ENCODE measurements around the gene SPOCK1. TPM values are rescaled to one million over a fixed set of nuclear protein-coding genes. Genes with fewer than 3 reads are reported as not detected.

The SPOCK1 gene
- total RNA-seq, 4 donors from 2014 or later = 46.5 to 52.7 (median 51.4) TPM

DNA sequence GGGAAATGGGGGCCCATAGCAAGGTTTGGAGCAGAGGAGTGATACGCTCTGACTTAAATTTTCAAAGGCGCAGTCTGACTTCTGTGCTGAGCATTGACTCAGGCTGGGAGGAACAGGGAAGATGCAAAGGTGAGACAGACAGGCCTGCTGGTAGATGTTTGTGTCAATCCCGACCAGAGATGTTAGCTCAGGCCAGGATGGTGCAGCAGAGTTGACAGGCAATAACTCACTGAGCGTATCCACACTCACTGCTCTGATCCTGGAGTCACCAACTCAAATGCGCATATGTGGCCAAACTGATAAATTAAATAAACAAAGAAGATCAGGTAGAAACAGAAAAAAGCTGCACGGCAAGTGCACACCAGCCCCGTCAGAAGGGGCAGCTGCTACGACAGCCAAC lies 95.3 kb downstream of the SPOCK1 start:
- Histone ChIP-seq H3K36me3 (no peaks in the 10 kb centered on the region), H3K27ac (no peak overlapping the region), H3K4me1 (no peaks in the 10 kb centered on the region), H3K9me3 (no peaks in the 10 kb centered on the region), H3K4me3 (no peak overlapping the region), H3K27me3 (peaks cover 4% of the 10 kb centered on the region)
- no peak for ATAC-seq
- 83 to 84% methylated on average over 6 to 8 of the region's 8 CpGs for WGBS, 2 donors (ENCODE audit: low coverage in 1 of 2)
- no peak for TF ChIP-seq POLR2AphosphoS5 (IDR thresholded peaks at IDR 0.05)
- no peak for TF ChIP-seq EP300 (IDR thresholded peaks at IDR 0.05)
- TF ChIP-seq POLR2A (IDR thresholded peaks at IDR 0.05) = no peak
- TF ChIP-seq, protein P1, sequence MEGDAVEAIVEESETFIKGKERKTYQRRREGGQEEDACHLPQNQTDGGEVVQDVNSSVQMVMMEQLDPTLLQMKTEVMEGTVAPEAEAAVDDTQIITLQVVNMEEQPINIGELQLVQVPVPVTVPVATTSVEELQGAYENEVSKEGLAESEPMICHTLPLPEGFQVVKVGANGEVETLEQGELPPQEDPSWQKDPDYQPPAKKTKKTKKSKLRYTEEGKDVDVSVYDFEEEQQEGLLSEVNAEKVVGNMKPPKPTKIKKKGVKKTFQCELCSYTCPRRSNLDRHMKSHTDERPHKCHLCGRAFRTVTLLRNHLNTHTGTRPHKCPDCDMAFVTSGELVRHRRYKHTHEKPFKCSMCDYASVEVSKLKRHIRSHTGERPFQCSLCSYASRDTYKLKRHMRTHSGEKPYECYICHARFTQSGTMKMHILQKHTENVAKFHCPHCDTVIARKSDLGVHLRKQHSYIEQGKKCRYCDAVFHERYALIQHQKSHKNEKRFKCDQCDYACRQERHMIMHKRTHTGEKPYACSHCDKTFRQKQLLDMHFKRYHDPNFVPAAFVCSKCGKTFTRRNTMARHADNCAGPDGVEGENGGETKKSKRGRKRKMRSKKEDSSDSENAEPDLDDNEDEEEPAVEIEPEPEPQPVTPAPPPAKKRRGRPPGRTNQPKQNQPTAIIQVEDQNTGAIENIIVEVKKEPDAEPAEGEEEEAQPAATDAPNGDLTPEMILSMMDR (IDR thresholded peaks at IDR 0.05) = no peak

DNA sequence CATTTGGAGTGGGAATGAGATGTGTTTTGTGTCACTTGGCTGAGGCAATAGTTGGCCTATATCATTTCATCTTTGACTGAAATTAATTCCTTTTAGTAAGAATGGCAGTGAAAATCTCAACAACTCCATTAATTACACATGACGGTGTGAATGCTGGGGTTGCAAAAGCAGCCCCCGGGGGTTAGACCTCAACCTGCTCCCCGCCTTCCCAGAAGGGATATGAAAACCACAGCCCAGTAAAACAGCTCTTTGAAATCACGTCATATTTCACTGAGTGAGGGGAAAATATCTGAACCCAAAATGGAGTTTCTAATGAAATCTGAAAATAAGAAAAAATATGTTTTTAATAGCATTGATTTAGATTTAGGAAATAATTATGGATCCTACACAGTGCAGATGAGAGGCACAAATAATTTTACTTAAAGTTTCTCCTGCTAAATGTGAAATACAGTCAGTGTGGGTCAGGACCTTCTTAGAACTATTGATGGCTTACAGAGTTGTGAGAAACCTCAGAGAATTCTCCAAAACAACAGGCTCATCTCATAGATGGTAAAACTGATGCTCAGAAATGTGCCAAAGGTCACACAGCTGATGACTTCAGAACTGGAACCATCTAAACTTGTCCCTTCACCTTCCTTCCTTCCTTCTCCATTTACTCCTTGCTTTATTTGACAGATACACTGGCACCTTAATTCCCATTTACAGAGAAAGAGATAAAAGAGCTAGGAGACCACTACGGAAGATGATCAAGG lies 96.5 kb downstream of the SPOCK1 start:
- TF ChIP-seq POLR2AphosphoS5 (IDR thresholded peaks at IDR 0.05) = no peak
- TF ChIP-seq, protein P1 (IDR thresholded peaks at IDR 0.05) = no peak
- no peak for TF ChIP-seq POLR2A (IDR thresholded peaks at IDR 0.05)
- TF ChIP-seq EP300 (IDR thresholded peaks at IDR 0.05) = no peak
- no peaks in the 10 kb centered on the region for H3K36me3 ChIP-seq
- WGBS, 2 donors (ENCODE audit: low coverage in 1 of 2) = 73 to 83% methylated on average over 3 to 5 of the region's 5 CpGs
- no peak overlapping the region for H3K27ac ChIP-seq
- H3K4me3 ChIP-seq = no peak overlapping the region
- no peaks in the 10 kb centered on the region for H3K4me1 ChIP-seq
- ATAC-seq = no peak
- peaks cover 4% of the 10 kb centered on the region for H3K27me3 ChIP-seq
- H3K9me3 ChIP-seq = no peaks in the 10 kb centered on the region

DNA sequence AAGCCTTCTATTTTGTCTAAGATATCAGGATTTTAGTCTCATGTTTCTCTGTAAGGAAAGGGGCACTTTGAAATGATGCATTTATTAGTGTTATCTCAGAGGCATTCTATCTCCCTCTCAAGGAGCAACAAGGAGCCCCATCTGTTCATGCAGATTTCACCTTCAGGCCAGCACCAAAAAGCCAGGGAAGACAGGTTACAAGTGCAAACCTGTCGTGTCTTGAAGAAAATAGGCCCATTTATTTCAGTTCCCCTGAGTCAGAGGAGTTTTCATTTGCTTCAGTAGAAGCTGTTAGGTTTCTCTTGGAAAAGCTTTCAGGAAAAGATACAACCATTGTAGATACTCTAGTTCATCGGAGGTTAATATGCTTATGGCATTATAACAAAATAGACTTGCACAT lies 97.2 kb downstream of the SPOCK1 start:
- ATAC-seq = no peak
- Histone ChIP-seq H3K4me3 (no peak overlapping the region), H3K4me1 (no peaks in the 10 kb centered on the region), H3K27me3 (peaks cover 7% of the 10 kb centered on the region), H3K36me3 (no peaks in the 10 kb centered on the region), H3K9me3 (no peaks in the 10 kb centered on the region), H3K27ac (no peak overlapping the region)
- 74 to 86% methylated on average over 1 to 2 of the region's 2 CpGs for WGBS, 2 donors (ENCODE audit: low coverage in 1 of 2)
- no peak for TF ChIP-seq POLR2AphosphoS5 (IDR thresholded peaks at IDR 0.05)
- TF ChIP-seq, protein P1 (IDR thresholded peaks at IDR 0.05) = no peak
- TF ChIP-seq EP300 (IDR thresholded peaks at IDR 0.05) = no peak
- TF ChIP-seq POLR2A (IDR thresholded peaks at IDR 0.05) = no peak

DNA sequence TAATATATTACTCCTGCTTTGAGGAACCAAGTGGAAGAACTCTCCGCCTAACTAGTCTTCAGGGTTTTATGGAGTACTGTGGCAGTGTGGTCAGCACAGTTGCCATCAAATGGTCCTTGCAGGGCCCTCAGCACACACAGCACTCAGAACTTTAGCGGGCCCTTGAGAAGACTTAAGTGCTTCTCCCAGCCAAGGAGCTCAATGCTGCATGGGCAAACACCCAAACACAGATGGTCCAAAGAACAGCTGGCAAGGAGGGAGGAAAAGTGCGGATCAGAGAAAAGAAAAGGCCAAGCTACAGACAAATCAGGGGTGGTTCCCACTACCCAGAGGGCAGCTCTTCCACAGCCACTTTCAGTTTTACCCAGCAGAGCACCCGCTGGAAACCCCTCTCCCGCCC lies 98.6 kb downstream of the SPOCK1 start:
- Histone ChIP-seq H3K4me1 (no peaks in the 10 kb centered on the region), H3K36me3 (no peaks in the 10 kb centered on the region), H3K9me3 (no peaks in the 10 kb centered on the region), H3K27ac (no peak overlapping the region), H3K4me3 (no peak overlapping the region), H3K27me3 (peaks cover 7% of the 10 kb centered on the region)
- ATAC-seq = no peak
- 90 to 100% methylated on average over 1 to 2 of the region's 5 CpGs for whole genome bisulfite sequencing, 2 donors (ENCODE audit: low coverage in 1 of 2)
- TF ChIP-seq, protein P1 (IDR thresholded peaks at IDR 0.05) = no peak
- TF ChIP-seq EP300 (IDR thresholded peaks at IDR 0.05) = no peak
- no peak for TF ChIP-seq POLR2AphosphoS5 (IDR thresholded peaks at IDR 0.05)
- TF ChIP-seq POLR2A (IDR thresholded peaks at IDR 0.05) = no peak

DNA sequence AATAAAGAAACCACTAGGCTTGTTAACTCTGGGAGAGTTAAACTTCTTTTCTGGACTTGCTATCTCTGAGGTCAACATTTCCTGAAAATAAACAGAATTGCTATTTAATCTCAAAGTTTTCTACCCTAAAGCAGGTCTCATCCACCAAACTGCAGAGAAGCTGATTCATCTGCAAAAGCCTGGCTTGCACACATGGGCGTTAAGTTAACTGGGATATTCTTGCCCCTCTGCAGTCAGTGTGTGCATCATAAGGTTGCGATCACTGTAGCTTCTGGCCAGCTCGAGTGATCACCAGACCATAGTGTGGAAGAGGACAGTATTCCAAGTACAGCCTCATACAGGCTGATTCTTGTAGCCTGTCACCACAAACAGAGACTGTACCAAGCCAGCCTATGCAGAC lies 99.2 kb downstream of the SPOCK1 start:
- H3K4me3 ChIP-seq = no peak overlapping the region
- 80% methylated on average over 3 of the region's 3 CpGs; no CpG with 5 or more reads in 1 of the 2 donors for WGBS, 2 donors (ENCODE audit: low coverage in 1 of 2)
- no peak for ATAC-seq
- H3K36me3 ChIP-seq = no peaks in the 10 kb centered on the region
- H3K9me3 ChIP-seq = no peaks in the 10 kb centered on the region
- no peaks in the 10 kb centered on the region for H3K4me1 ChIP-seq
- TF ChIP-seq POLR2AphosphoS5 (IDR thresholded peaks at IDR 0.05) = no peak
- no peak for TF ChIP-seq POLR2A (IDR thresholded peaks at IDR 0.05)
- no peak for TF ChIP-seq EP300 (IDR thresholded peaks at IDR 0.05)
- TF ChIP-seq, protein P1 (IDR thresholded peaks at IDR 0.05) = no peak
- H3K27me3 ChIP-seq = peaks cover 7% of the 10 kb centered on the region
- H3K27ac ChIP-seq = no peak overlapping the region
